ENCODE results near the gene SLC4A7.

SLC4A7 gene

DNA sequence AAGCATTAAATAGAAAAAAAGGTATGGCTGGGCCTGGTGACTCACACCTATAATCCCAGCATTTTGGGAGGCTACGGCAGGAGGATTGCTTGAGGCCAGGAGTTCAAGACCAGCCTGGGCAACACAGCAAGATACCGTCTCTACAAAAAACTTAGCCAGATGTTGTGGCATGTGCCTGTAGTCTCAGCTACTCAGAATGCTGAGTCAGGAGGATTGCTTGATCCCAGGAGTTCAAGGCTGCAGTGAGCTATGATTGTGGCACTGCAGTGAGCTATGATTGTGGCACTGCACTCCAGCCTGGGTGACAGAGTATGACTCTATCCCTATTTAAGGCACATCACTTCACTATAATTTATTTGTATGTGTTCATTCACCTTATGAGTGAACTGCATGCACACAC lies 54.3 kb downstream of the SLC4A7 start:
- no peak for DNase-seq (ENCODE audit: low read depth in 1 of 2, low spot score in 1 of 2)
- Histone ChIP-seq H3K4me3 (replicated peaks; ENCODE audit: insufficient read depth, low read length) (no peak overlapping the region), H3K27me3 (ENCODE audit: insufficient read depth, poor library complexity, severe bottlenecking) (no peaks in the 10 kb centered on the region), H3K27ac (replicated peaks) (no peak overlapping the region)
- TF ChIP-seq, protein P1, sequence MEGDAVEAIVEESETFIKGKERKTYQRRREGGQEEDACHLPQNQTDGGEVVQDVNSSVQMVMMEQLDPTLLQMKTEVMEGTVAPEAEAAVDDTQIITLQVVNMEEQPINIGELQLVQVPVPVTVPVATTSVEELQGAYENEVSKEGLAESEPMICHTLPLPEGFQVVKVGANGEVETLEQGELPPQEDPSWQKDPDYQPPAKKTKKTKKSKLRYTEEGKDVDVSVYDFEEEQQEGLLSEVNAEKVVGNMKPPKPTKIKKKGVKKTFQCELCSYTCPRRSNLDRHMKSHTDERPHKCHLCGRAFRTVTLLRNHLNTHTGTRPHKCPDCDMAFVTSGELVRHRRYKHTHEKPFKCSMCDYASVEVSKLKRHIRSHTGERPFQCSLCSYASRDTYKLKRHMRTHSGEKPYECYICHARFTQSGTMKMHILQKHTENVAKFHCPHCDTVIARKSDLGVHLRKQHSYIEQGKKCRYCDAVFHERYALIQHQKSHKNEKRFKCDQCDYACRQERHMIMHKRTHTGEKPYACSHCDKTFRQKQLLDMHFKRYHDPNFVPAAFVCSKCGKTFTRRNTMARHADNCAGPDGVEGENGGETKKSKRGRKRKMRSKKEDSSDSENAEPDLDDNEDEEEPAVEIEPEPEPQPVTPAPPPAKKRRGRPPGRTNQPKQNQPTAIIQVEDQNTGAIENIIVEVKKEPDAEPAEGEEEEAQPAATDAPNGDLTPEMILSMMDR (IDR thresholded peaks at IDR 0.05; ENCODE audit: insufficient read depth, low read length), result no peak

DNA sequence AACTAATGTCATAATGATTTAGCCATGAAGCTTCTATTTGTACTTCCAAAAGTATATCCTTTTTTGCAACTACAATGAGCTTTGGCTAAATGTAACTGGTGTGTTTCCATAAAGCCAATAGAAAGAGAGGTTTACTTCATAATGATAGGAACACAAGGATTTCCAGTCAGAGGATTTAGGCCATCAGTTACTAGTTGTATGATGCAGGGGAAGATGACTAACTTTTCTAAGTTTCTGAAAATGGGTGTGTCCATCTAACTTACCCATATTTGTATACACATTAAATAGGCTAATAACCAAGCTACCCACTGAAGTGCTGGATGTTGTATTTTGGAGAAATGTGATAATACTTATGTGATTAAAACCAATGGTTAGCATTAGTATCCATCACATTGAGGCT lies 55.7 kb downstream of the SLC4A7 start:
- no peak for DNase-seq (ENCODE audit: low read depth in 1 of 2, low spot score in 1 of 2)
- Histone ChIP-seq H3K4me3 (replicated peaks; ENCODE audit: insufficient read depth, low read length) (no peak overlapping the region), H3K27ac (replicated peaks) (no peak overlapping the region), H3K27me3 (ENCODE audit: insufficient read depth, poor library complexity, severe bottlenecking) (no peaks in the 10 kb centered on the region)
- no peak for TF ChIP-seq POLR2AphosphoS5 (IDR thresholded peaks at IDR 0.05; ENCODE audit: low read depth)
- TF ChIP-seq, protein P1 (IDR thresholded peaks at IDR 0.05; ENCODE audit: insufficient read depth, low read length), result no peak
- TF ChIP-seq SPI1 (IDR thresholded peaks at IDR 0.05; ENCODE audit: borderline replicate concordance, low read depth), result no peak
- no peak for TF ChIP-seq GABPA (IDR thresholded peaks at IDR 0.05; ENCODE audit: low read depth)
- TF ChIP-seq, protein P2, sequence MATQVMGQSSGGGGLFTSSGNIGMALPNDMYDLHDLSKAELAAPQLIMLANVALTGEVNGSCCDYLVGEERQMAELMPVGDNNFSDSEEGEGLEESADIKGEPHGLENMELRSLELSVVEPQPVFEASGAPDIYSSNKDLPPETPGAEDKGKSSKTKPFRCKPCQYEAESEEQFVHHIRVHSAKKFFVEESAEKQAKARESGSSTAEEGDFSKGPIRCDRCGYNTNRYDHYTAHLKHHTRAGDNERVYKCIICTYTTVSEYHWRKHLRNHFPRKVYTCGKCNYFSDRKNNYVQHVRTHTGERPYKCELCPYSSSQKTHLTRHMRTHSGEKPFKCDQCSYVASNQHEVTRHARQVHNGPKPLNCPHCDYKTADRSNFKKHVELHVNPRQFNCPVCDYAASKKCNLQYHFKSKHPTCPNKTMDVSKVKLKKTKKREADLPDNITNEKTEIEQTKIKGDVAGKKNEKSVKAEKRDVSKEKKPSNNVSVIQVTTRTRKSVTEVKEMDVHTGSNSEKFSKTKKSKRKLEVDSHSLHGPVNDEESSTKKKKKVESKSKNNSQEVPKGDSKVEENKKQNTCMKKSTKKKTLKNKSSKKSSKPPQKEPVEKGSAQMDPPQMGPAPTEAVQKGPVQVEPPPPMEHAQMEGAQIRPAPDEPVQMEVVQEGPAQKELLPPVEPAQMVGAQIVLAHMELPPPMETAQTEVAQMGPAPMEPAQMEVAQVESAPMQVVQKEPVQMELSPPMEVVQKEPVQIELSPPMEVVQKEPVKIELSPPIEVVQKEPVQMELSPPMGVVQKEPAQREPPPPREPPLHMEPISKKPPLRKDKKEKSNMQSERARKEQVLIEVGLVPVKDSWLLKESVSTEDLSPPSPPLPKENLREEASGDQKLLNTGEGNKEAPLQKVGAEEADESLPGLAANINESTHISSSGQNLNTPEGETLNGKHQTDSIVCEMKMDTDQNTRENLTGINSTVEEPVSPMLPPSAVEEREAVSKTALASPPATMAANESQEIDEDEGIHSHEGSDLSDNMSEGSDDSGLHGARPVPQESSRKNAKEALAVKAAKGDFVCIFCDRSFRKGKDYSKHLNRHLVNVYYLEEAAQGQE (IDR thresholded peaks at IDR 0.05; ENCODE audit: insufficient replicate concordance, low read depth), result no peak

DNA sequence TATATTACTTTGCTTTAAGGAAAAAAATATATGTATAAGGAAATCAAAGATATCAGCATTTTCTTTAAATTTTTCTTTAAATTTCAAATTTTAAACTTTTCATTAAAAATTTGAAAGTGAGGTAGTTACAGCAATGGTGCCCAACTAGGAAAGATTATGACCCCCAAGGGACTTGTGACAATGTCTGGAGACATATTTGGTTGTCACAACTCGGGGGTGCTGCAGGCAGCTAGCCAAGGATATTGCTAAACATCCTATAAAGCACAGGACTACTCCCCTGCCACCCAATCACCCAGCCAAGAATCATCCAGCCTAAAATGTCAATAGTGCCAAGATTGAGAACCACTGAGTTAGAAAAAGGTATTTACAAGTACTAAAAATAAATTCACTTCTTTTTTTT lies 57.3 kb downstream of the SLC4A7 start:
- DNase-seq (ENCODE audit: low read depth in 1 of 2, low spot score in 1 of 2), result peak in 1 of 2 experiments; percentile 6
- Histone ChIP-seq H3K27ac (replicated peaks) (no peak overlapping the region), H3K4me3 (replicated peaks; ENCODE audit: insufficient read depth, low read length) (no peak overlapping the region), H3K27me3 (ENCODE audit: insufficient read depth, poor library complexity, severe bottlenecking) (no peaks in the 10 kb centered on the region)
- TF ChIP-seq, protein P1 (IDR thresholded peaks at IDR 0.05; ENCODE audit: insufficient read depth, low read length), result no peak
- TF ChIP-seq GABPA (IDR thresholded peaks at IDR 0.05; ENCODE audit: low read depth), result no peak
- TF ChIP-seq, protein P2 (IDR thresholded peaks at IDR 0.05; ENCODE audit: insufficient replicate concordance, low read depth), result no peak

DNA sequence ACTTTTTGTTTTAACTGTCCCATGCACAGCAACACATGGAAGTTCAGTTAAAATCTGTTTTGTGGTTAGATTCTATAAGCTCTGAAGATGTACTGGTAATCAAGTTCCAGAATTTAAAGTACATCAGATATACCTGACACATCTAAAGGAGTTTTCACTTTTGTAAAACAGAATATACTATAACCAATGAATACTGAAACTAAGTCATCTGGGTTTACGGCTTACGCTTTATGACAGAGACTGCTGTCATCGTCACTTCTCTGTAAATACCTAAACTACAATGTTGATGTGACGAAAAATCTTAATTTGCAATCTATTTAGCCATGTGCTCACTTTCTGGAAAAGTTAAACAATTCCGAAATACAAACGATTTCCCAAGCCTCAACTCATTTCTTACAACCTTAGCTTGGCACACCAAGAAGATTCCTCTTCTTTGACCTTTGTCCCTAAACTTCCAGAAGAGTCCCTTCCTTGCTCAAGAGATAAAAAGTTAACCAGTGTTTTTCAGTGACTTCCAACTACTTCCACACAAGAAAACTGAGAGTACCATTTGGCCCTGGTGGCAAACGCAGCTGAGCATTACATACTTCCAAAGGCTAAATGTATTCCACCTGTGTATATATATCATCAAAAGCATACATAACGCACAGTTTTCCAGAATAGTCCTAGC lies 58.2 kb downstream of the SLC4A7 start:
- TF ChIP-seq, protein P2 (IDR thresholded peaks at IDR 0.05; ENCODE audit: insufficient replicate concordance, low read depth), result no peak
- no peak for TF ChIP-seq GABPA (IDR thresholded peaks at IDR 0.05; ENCODE audit: low read depth)
- TF ChIP-seq SPI1 (IDR thresholded peaks at IDR 0.05; ENCODE audit: borderline replicate concordance, low read depth), result no peak
- no peak for TF ChIP-seq POLR2AphosphoS5 (IDR thresholded peaks at IDR 0.05; ENCODE audit: low read depth)
- TF ChIP-seq, protein P1 (IDR thresholded peaks at IDR 0.05; ENCODE audit: insufficient read depth, low read length), result no peak
- DNase-seq (ENCODE audit: low read depth in 1 of 2, low spot score in 1 of 2), result no peak
- H3K27ac ChIP-seq (replicated peaks), result no peak overlapping the region
- no peak overlapping the region for H3K4me3 ChIP-seq (replicated peaks; ENCODE audit: insufficient read depth, low read length)
- no peaks in the 10 kb centered on the region for H3K27me3 ChIP-seq (ENCODE audit: insufficient read depth, poor library complexity, severe bottlenecking)

Data from HL-60 (cell line).